NCI-H2029 treated with DMSO at 0.1 percent for 48 hours (cell line): Measurements from ENCODE around the gene QKI.

Source experiments
- DNase-seq: peaks from one replicate; lab custom pipeline; 2025; lab: John Stamatoyannopoulos, UW

The QKI gene

GRCh38 chr6:163532526-163533078 is 118.1 kb downstream of the QKI start:
- DNase-seq, result no peak

- DNase-seq, result peak; percentile 8
These were observed 118.9 kb downstream of the QKI start for GRCh38 chr6:163533443-163533842.

GRCh38 chr6:163536770-163537169 is 122.3 kb downstream of the QKI start:
- no peak for DNase-seq

- no peak for DNase-seq
These were observed 123.8 kb downstream of the QKI start for GRCh38 chr6:163538331-163538730.

GRCh38 chr6:163539101-163539762 is 124.7 kb downstream of the QKI start:
- no peak for DNase-seq

GRCh38 chr6:163543321-163543720 is 128.8 kb downstream of the QKI start:
- DNase-seq, result no peak

GRCh38 chr6:163545370-163545769 is 130.9 kb downstream of the QKI start:
- no peak for DNase-seq

- DNase-seq, result no peak
These were observed 132.8 kb downstream of the QKI start for GRCh38 chr6:163547287-163547686.

GRCh38 chr6:163548624-163549023 is 134.1 kb downstream of the QKI start:
- DNase-seq, result no peak

GRCh38 chr6:163554032-163554431 is 139.5 kb downstream of the QKI start:
- DNase-seq, result no peak

- no peak for DNase-seq
These were observed 140.1 kb downstream of the QKI start for GRCh38 chr6:163554663-163555062.

- DNase-seq, result no peak
These were observed 145.1 kb downstream of the QKI start for GRCh38 chr6:163559661-163560060.

GRCh38 chr6:163563318-163563717 is 148.8 kb downstream of the QKI start:
- DNase-seq, result no peak

- DNase-seq, result no peak
These were observed 150.0 kb downstream of the QKI start for GRCh38 chr6:163564534-163564933.

- DNase-seq, result no peak
These were observed 150.6 kb downstream of the QKI start for GRCh38 chr6:163565140-163565539.

- no peak for DNase-seq
These were observed 151.5 kb downstream of the QKI start for GRCh38 chr6:163566056-163566455.

- no peak for DNase-seq
These were observed 153.8 kb downstream of the QKI start for GRCh38 chr6:163568275-163568674.

GRCh38 chr6:163570579-163571231 is 156.2 kb downstream of the QKI start:
- no peak for DNase-seq

GRCh38 chr6:163571730-163572129 is 157.2 kb downstream of the QKI start:
- DNase-seq, result no peak

GRCh38 chr6:163572612-163573011 is 158.1 kb downstream of the QKI start:
- no peak for DNase-seq

- DNase-seq, result no peak
These were observed 159.1 kb downstream of the QKI start for GRCh38 chr6:163573503-163574179.

GRCh38 chr6:163576114-163576513 is 161.6 kb downstream of the QKI start:
- no peak for DNase-seq

GRCh38 chr6:163577404-163577803 is 162.9 kb downstream of the QKI start:
- no peak for DNase-seq
